Skeletal muscle satellite cell (primary cell): ENCODE results near the gene GRIK1.

Experiments used
- H3K27me3 ChIP-seq: 2 replicates; pipeline ENCODE4 v1.7.0; 2013; ENCODE audit warnings: low read length; ENCODE audit not compliant: control insufficient read depth, insufficient read depth
- H3K36me3 ChIP-seq: 2 replicates; pipeline ENCODE4 v1.7.0; 2013; ENCODE audit warnings: mild to moderate bottlenecking, control low read depth, low read length; ENCODE audit not compliant: insufficient read depth
- H3K4me1 ChIP-seq: 2 replicates; pipeline ENCODE4 v1.7.0; 2013; ENCODE audit warnings: low read length; ENCODE audit not compliant: control insufficient read depth, insufficient read depth
- H3K4me2 ChIP-seq: 2 replicates; pipeline ENCODE4 v1.7.0; 2013; ENCODE audit warnings: mild to moderate bottlenecking, low read length
- H3K4me3 ChIP-seq: 2 replicates; pipeline ENCODE4 v1.7.0; 2013; ENCODE audit warnings: low read length
- H3K9ac ChIP-seq: 2 replicates; pipeline ENCODE4 v1.7.0; 2013; ENCODE audit warnings: mild to moderate bottlenecking, low read depth, low read length, moderate library complexity
- H3K9me3 ChIP-seq: replicated peaks from 2 replicates; pipeline ENCODE4 v1.7.0; 2013; ENCODE audit warnings: mild to moderate bottlenecking, control low read depth, low read length

The GRIK1 gene

DNA sequence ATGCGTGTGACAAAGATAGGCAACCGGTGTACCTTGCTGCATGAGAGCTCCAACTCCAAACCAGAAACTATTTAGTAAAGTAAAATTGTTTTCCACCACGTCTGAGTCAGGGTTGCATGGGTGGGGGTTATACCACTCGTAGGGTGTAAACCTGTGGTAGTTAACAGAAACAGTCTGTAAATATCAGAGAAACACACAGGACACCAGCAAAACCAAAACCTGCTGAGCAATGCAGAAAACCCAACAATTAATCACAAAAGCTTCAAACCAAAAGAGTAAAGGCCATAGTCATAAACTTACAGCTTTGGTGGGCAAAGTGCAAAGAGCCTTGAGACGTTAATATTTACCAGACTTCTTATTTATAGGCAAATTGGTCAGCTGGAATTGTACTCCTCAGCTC is 358.4 kb downstream of the GRIK1 start:
- H3K9me3 ChIP-seq = no peaks in the 10 kb centered on the region
- no peak overlapping the region for H3K4me2 ChIP-seq
- H3K9ac ChIP-seq = no peak overlapping the region
- no peaks in the 10 kb centered on the region for H3K36me3 ChIP-seq
- no peaks in the 10 kb centered on the region for H3K4me1 ChIP-seq
- no peaks in the 10 kb centered on the region for H3K27me3 ChIP-seq
- H3K4me3 ChIP-seq = no peak overlapping the region

DNA sequence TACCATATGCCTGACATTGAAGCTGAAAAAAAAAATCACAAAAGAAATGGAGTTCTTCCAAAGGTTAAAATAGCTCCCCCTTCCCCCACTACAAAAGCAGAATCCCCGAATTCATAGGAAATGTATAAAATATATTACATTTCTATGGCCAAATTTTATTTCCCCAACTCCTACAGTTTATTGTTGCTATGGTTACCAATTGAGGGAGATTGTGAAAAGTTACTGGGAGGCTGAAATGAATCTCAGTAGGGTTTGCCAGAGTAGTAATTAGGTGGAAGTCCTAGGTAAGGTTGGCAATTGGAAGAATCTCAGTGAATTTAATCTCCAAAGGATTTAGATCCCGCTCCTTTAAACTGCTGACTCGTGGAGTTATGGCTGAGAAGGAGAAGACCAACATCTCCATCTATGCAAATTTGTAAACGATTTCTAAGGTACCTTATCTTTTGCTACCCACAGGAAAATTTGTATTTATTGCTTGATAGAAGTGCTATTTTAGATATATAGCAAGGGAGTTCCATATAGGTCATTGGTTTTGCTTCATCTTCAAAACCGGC is 359.0 kb downstream of the GRIK1 start:
- no peak overlapping the region for H3K4me2 ChIP-seq
- H3K27me3 ChIP-seq = no peaks in the 10 kb centered on the region
- no peak overlapping the region for H3K4me3 ChIP-seq
- no peaks in the 10 kb centered on the region for H3K36me3 ChIP-seq
- H3K9ac ChIP-seq = no peak overlapping the region
- H3K9me3 ChIP-seq = no peaks in the 10 kb centered on the region
- no peaks in the 10 kb centered on the region for H3K4me1 ChIP-seq

DNA sequence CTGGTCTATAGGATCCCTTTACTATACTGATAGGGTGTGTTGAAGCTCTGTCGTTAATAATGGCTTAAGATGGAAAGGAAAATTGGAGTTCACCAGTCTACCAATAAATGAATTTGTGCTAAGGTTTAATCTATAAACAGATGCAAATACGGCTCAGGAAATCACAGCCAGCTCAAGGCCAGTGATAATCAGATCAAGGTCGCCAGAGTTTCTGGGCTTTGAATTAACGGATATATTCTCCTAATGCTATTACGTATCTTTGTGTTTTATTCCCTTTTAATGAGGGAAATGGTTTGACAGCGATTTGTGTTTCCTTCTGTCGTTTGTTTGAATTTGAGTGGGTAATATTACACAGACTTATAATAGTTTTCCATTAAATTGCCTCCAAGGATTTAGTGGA is 361.5 kb downstream of the GRIK1 start:
- H3K36me3 ChIP-seq = no peaks in the 10 kb centered on the region
- no peaks in the 10 kb centered on the region for H3K4me1 ChIP-seq
- no peak overlapping the region for H3K4me3 ChIP-seq
- no peak overlapping the region for H3K4me2 ChIP-seq
- no peaks in the 10 kb centered on the region for H3K27me3 ChIP-seq
- no peak overlapping the region for H3K9ac ChIP-seq
- H3K9me3 ChIP-seq = no peaks in the 10 kb centered on the region

DNA sequence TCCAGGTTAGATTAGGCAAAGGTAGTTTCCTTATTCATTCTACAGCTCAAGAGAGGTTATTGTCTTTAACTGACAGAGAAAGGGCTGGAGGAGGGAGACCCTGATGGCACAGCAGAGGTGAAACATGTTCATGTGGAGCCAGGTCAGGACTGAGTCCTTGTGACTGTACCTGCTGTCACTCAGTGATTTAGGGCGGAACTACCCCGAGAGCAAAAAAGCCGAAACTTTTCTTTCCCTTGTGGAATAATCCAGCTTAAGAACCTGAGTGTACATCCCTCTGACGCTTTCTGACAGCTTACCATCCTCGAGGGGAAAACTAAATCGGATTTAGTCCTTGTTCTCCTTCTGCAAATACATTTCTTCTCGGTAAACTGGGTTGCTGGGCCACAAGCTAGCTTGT is 367.8 kb downstream of the GRIK1 start:
- no peaks in the 10 kb centered on the region for H3K9me3 ChIP-seq
- no peaks in the 10 kb centered on the region for H3K4me1 ChIP-seq
- no peak overlapping the region for H3K4me2 ChIP-seq
- H3K9ac ChIP-seq = no peak overlapping the region
- no peaks in the 10 kb centered on the region for H3K36me3 ChIP-seq
- no peaks in the 10 kb centered on the region for H3K27me3 ChIP-seq
- H3K4me3 ChIP-seq = no peak overlapping the region

DNA sequence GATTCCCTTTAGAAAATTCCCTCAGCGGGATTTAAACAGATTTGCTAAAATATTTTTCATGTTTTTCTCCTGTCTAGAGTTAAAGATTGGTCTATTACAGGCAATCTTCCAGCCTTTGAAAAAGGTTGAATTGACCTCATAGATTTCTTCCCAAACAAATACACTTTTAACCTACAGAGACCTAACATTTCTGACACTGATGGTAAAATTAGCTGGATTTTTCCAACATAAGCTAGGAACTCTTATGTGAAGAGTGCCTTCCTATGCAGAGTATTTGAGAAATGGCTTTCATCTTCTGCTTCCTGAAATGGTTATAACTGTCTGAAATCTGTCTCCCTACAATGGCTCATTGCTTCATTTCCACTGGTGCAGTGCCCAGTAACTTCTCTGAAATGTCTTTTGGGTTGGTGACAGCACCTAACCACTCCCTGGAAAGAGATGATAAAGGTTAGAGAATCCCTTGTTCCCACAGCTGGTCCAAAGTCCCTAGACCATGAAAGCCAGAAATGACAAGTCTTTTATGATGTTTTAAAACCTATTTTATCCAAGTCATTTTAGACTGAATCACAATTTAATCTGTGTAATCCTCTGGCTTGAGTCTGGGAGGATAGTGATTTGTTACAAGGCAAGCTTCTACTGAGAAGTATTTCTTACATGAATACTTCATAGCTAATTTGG is 371.6 kb downstream of the GRIK1 start:
- H3K27me3 ChIP-seq = no peaks in the 10 kb centered on the region
- no peaks in the 10 kb centered on the region for H3K4me1 ChIP-seq
- no peaks in the 10 kb centered on the region for H3K9me3 ChIP-seq
- H3K4me3 ChIP-seq = no peak overlapping the region
- no peak overlapping the region for H3K4me2 ChIP-seq
- H3K9ac ChIP-seq = no peak overlapping the region
- H3K36me3 ChIP-seq = no peaks in the 10 kb centered on the region

DNA sequence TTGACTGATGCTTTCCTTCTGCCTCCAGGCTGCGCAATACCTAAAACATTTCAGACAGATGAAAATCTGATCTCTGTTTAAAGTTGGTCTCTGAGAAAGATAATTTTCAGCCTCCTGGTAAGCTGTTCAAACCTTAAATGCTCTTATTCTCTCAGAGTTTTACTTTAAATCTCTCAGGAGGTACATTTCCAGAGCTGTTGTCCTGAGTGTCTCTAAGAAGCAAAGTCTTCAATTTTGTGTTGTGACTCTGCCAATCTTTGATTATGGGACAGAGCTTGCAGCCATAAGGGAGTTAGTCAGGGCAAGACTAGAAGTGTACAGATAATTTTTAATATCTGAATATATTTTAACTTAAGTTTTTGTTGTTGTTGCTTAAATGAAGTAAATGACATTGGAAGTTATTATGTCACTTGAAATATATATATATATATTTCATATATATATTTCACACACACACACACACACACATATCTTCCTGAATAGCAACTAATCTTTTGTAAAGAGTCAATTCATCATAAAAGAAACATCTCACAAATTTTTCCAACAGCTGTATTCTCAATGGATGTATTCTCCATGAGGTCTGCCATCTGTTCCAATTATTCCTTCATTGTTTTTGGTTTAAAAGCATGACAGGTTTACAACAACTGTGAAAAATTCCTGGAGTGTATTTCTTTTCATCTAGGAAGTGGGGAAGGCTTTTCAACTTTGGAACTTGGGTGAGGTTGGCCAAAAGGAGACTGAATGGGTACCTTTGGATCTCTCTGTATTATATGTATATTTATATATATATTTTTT is 381.7 kb downstream of the GRIK1 start:
- Histone ChIP-seq H3K9me3 (no peaks in the 10 kb centered on the region), H3K4me3 (no peak overlapping the region), H3K9ac (no peak overlapping the region), H3K4me1 (no peaks in the 10 kb centered on the region), H3K27me3 (no peaks in the 10 kb centered on the region), H3K4me2 (no peak overlapping the region), H3K36me3 (no peaks in the 10 kb centered on the region)

DNA sequence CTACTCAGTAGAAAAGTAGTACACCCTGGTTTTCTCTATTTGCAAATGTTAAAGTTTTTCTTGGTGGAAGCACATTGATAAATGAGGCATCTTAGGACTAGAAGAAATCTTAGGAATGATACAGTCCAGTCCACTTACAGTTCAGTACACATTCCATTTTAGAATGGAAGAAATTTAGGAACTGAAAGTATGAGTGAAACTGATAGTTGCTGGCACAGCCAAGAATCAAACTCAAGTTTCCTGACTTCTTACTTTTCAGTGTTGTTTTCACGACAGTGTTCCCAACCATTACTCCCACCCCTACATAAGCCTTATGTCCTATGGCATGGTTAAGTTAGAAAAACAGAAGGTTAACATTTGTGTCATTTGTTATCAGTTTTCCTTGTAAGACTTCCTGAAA is 382.6 kb downstream of the GRIK1 start:
- Histone ChIP-seq H3K27me3 (no peaks in the 10 kb centered on the region), H3K9ac (no peak overlapping the region), H3K4me1 (no peaks in the 10 kb centered on the region), H3K9me3 (no peaks in the 10 kb centered on the region), H3K4me3 (no peak overlapping the region), H3K36me3 (no peaks in the 10 kb centered on the region), H3K4me2 (no peak overlapping the region)

DNA sequence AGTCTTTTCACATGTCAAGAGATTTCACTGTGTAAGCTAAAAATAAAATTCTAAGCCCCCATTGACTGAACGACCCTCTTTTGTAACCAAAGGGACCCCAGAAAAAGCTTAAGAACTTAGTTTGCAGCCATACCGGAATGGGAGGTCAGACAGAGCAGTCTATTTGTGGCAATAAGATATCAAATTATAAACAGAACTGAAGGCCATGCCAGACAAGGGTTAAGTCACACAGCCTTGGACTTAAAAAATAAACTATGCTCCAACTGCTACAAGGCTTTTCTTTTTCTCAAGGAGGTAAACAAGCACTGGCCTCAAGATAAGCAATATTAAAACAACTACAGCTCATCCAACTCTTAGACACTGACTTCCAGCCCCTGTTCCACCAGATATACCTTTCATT is 384.2 kb downstream of the GRIK1 start:
- no peaks in the 10 kb centered on the region for H3K4me1 ChIP-seq
- no peaks in the 10 kb centered on the region for H3K27me3 ChIP-seq
- no peaks in the 10 kb centered on the region for H3K9me3 ChIP-seq
- no peaks in the 10 kb centered on the region for H3K36me3 ChIP-seq
- H3K4me2 ChIP-seq = no peak overlapping the region
- no peak overlapping the region for H3K9ac ChIP-seq
- H3K4me3 ChIP-seq = no peak overlapping the region

DNA sequence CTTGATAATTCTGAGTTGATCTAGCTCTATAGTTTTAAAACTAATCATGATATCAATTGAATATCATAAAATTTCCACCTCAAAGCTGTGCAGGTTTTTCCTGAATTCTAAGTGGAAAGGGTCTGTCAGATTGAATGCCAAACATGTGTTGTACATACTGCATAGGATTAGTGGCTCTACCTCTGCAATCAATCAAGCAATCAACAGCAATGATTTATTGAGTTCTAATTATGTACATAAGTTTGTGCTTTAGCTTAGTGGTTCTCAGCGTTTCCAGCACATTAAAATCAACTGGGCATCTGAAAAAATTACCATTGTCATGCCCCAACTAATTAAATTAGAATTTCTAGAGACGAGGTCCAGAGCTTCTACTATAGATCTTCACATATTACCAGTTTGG is 389.6 kb downstream of the GRIK1 start:
- no peaks in the 10 kb centered on the region for H3K36me3 ChIP-seq
- H3K4me2 ChIP-seq = no peak overlapping the region
- no peaks in the 10 kb centered on the region for H3K9me3 ChIP-seq
- no peak overlapping the region for H3K4me3 ChIP-seq
- no peak overlapping the region for H3K9ac ChIP-seq
- no peaks in the 10 kb centered on the region for H3K4me1 ChIP-seq
- H3K27me3 ChIP-seq = no peaks in the 10 kb centered on the region

DNA sequence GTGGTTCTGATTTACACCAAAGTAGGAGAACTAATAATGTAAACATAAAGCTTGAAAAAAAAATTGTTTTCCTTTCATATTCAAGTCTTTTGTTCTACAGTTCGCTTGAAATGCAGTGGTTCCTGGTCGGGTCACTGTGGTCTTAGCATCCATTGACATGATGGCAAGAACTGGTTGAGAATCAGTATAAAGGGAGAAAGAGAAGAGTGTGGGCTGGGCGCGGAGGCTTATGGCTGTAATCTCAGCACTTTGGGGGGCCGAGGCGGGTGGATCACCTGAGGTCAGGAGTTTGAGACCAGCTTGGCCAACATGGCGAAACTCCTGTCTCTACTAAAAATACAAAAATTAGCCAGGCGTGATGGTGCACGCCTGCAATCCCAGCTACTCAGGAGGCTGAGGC is 390.2 kb downstream of the GRIK1 start:
- H3K36me3 ChIP-seq = no peaks in the 10 kb centered on the region
- no peaks in the 10 kb centered on the region for H3K9me3 ChIP-seq
- H3K4me3 ChIP-seq = no peak overlapping the region
- H3K27me3 ChIP-seq = no peaks in the 10 kb centered on the region
- no peaks in the 10 kb centered on the region for H3K4me1 ChIP-seq
- no peak overlapping the region for H3K9ac ChIP-seq
- H3K4me2 ChIP-seq = no peak overlapping the region

DNA sequence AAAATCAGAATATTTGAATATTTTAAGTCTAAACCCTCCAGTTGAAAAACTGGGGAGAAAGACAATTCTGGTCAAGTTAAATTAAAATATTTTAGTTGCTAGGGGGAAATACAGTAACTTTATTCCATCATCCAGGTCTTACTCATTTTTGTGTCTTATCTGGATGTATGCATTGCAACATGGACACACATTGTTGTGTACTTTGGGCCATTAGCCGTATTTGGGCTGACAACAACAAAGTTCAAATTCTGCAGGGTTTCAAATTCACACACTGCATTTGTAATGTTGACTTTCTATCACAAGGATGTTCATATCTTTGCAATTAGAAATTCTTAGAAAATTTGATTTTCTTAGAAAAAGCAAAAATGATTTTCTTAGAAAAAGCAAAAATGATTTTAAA is 391.8 kb downstream of the GRIK1 start:
- Histone ChIP-seq H3K36me3 (no peaks in the 10 kb centered on the region), H3K4me1 (no peaks in the 10 kb centered on the region), H3K4me3 (no peak overlapping the region), H3K9me3 (no peaks in the 10 kb centered on the region), H3K4me2 (no peak overlapping the region), H3K9ac (no peak overlapping the region), H3K27me3 (no peaks in the 10 kb centered on the region)

DNA sequence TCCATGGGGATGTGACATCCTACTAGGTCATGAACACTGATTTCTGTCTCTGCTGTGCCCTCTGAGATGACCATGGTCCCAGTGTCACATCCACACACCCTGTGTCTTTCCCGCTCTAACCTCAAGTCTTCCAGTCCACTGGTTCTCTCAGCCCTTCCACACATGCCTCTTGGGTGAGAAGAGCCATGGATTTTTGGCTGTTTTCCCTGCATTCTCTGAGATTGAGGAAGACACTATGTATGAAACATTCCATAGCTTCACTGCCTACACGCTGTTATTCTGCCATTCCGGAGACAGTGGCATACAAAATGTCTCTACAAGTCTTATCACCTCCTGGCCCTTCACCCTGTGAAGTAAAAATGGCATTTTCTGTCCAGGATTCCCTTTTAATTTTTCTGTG is 393.7 kb downstream of the GRIK1 start:
- Histone ChIP-seq H3K4me3 (no peak overlapping the region), H3K4me1 (no peaks in the 10 kb centered on the region), H3K9me3 (no peaks in the 10 kb centered on the region), H3K9ac (no peak overlapping the region), H3K27me3 (no peaks in the 10 kb centered on the region), H3K4me2 (no peak overlapping the region), H3K36me3 (no peaks in the 10 kb centered on the region)
